Neutrophil (primary cell): ENCODE results near the gene ECE1.

Source experiments
- H3K27ac ChIP-seq: fragments of 200-600 bp; sonication (generic); 2 replicates; pipeline ENCODE4 v1.5.1; 2016; ENCODE audit warnings: mild to moderate bottlenecking, moderate library complexity
- H3K27me3 ChIP-seq: fragments of 200-600 bp; sonication (generic); 2 replicates; pipeline ENCODE4 v1.6.0; 2016; ENCODE audit warnings: mild to moderate bottlenecking
- H3K36me3 ChIP-seq: fragments of 200-600 bp; sonication (generic); 2 replicates; pipeline ENCODE4 v1.5.1; 2017
- H3K4me1 ChIP-seq, 2 experiments: fragments of 200-600 bp in 1 of 2; sonication (generic) in 1 of 2; 1 replicate in 1 of 2; 2 replicates in 1 of 2; pipeline versions ENCODE4 v1.5.1 to v1.6.1; 2013 to 2016; ENCODE audit warnings: low read depth in 1 of 2, low read length in 1 of 2, mild to moderate bottlenecking in 1 of 2, moderate library complexity in 1 of 2; ENCODE audit not compliant: control insufficient read depth in 1 of 2, insufficient read depth in 1 of 2
- H3K4me3 ChIP-seq, 2 experiments: fragments of 200-600 bp in 1 of 2; sonication (generic) in 1 of 2; 1 replicate in 1 of 2; 2 replicates in 1 of 2; pipeline ENCODE4 v1.5.1; 2013 to 2016; ENCODE audit warnings: low read depth in 1 of 2, low read length in 1 of 2, mild to moderate bottlenecking in 1 of 2, moderate library complexity in 1 of 2
- H3K9me3 ChIP-seq: fragments of 200-600 bp; sonication (generic); 2 replicates; pipeline ENCODE4 v1.5.1; 2016
- CTCF ChIP-seq: fragments of 200-600 bp; sonication (generic); IDR thresholded peaks from 2 replicates; pipeline ENCODE4 v1.5.1; 2016; ENCODE audit warnings: antibody characterized with exemption

The ECE1 gene

GRCh38 chr1:21266119-21266774 lies 24.0 kb downstream of the ECE1 start:
- no peak overlapping the region for H3K27ac ChIP-seq

DNA sequence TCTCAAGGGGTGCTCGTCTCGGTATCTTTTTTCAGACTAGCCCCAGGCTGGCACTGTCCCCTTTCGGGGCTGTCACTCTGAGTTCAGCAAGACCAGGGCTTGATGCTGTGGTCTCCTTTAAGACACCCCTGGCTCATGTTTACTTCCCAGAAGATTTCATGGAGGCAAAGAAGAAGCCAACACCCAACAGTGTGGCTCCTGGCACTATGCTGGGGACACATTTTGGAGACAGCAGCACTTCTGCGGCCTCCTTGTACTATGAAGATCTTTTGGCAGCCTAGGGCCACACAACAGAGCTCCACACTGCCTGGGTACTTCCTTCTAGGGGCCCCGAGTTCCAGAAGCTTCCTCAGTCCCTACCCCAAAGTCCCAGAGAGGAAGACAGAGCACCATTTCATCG lies 24.6 kb downstream of the ECE1 start:
- Histone ChIP-seq H3K27ac (no peak overlapping the region), H3K27me3 (no peaks in the 10 kb centered on the region), H3K9me3 (no peaks in the 10 kb centered on the region), H3K4me1 (peaks cover 21 to 29% of the 10 kb centered on the region in 2 experiments), H3K36me3 (peaks cover 93% of the 10 kb centered on the region), H3K4me3 (no peak overlapping the region)
- TF ChIP-seq CTCF, result no peak

More at GRCh38 chr1:21266119-21266774, 24.0 kb downstream of the ECE1 start:
- Histone ChIP-seq H3K27me3 (no peaks in the 10 kb centered on the region), H3K4me1 (peaks cover 18 to 23% of the 10 kb centered on the region in 2 experiments), H3K4me3 (no peak overlapping the region), H3K9me3 (no peaks in the 10 kb centered on the region), H3K36me3 (peaks cover 93% of the 10 kb centered on the region)
- no peak for TF ChIP-seq CTCF

DNA sequence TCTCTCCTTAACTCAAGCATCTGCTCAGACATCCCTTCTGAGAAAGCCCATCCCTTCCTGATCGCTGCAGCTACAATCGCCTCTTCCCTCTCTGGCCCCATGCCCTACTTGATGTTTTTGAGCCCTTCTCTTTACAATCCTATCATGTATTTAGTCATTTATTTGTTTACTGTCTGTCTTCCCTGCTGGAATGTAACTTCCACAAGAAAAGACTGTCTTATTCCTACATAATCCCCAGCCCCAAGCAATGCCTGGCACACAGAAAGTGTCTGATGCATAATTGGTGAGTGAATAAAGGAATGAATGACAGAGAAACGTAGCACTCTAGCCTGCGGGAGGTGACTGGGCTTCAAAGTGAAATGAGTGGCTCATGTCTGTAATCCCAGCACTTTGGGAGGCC lies 25.4 kb downstream of the ECE1 start:
- no peak overlapping the region for H3K4me3 ChIP-seq
- no peaks in the 10 kb centered on the region for H3K27me3 ChIP-seq
- H3K27ac ChIP-seq, result no peak overlapping the region
- H3K9me3 ChIP-seq, result no peaks in the 10 kb centered on the region
- peaks cover 93% of the 10 kb centered on the region for H3K36me3 ChIP-seq
- peaks cover 21 to 23% of the 10 kb centered on the region in 2 experiments for H3K4me1 ChIP-seq
- TF ChIP-seq CTCF, result no peak

GRCh38 chr1:21263653-21264225 lies 26.5 kb downstream of the ECE1 start:
- no peak for TF ChIP-seq CTCF
- Histone ChIP-seq H3K27me3 (no peaks in the 10 kb centered on the region), H3K27ac (no peak overlapping the region), H3K36me3 (peaks cover 93% of the 10 kb centered on the region), H3K9me3 (no peaks in the 10 kb centered on the region), H3K4me3 (no peak overlapping the region), H3K4me1 (peaks cover 21 to 23% of the 10 kb centered on the region in 2 experiments)

DNA sequence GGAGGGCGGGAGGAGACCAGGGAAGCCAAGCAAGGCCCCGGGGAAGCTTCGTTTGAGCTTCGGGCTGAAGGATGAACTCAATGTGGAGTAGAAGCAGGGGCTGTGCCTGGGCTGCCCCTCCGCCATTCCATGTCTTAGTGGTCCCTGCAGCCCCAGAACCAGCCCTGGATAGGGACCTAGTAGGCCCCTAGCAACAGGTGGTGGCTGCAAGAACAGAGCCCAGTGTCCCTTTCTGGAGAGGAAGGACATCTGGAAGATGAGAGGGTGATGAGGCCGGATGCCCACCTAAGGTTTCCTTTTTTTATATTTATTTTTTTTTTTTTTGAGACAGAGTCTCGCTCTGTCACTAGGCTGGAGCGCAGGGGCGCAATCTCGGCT lies 27.2 kb downstream of the ECE1 start:
- TF ChIP-seq CTCF, result no peak
- no peak overlapping the region for H3K4me3 ChIP-seq
- H3K9me3 ChIP-seq, result no peaks in the 10 kb centered on the region
- peak overlapping the region; percentile 79 for H3K27ac ChIP-seq
- H3K36me3 ChIP-seq, result peaks cover 93% of the 10 kb centered on the region
- H3K27me3 ChIP-seq, result no peaks in the 10 kb centered on the region
- peaks cover 21 to 23% of the 10 kb centered on the region in 2 experiments for H3K4me1 ChIP-seq
